ENCODE measurements around the gene DEFB123.

Gene DEFB123

GRCh38 chr20:31430568-31431115 is 9.8 kb upstream of the DEFB123 start:
- Histone ChIP-seq H3K36me3 (ENCODE audit: low read length) (no peaks in the 10 kb centered on the region), H3K4me2 (ENCODE audit: low read depth, low read length, poor library complexity, severe bottlenecking) (no peak overlapping the region), H3K27ac (ENCODE audit: low read depth, low read length) (no peak overlapping the region), H3K9me3 (ENCODE audit: insufficient read depth, low read length) (no peaks in the 10 kb centered on the region), H3K4me3 (ENCODE audit: insufficient read depth, low read length, poor library complexity, severe bottlenecking) (no peak overlapping the region), H3K79me2 (ENCODE audit: insufficient read depth, low read length) (no peaks in the 10 kb centered on the region), H3F3A (ENCODE audit: insufficient read depth) (no peaks in the 10 kb centered on the region), H3K9me2 (replicated peaks; ENCODE audit: insufficient read depth, low read length) (no peaks in the 10 kb centered on the region), H3K9ac (ENCODE audit: low read length) (no peak overlapping the region), H2AFZ (ENCODE audit: low read depth, low read length, severe bottlenecking) (no peak overlapping the region), H4K20me1 (ENCODE audit: low read depth, low read length) (no peaks in the 10 kb centered on the region), H3K27me3 (ENCODE audit: low read length) (no peaks in the 10 kb centered on the region; the same call in 1 of the 2 replicates)
- TF ChIP-seq, protein P1, sequence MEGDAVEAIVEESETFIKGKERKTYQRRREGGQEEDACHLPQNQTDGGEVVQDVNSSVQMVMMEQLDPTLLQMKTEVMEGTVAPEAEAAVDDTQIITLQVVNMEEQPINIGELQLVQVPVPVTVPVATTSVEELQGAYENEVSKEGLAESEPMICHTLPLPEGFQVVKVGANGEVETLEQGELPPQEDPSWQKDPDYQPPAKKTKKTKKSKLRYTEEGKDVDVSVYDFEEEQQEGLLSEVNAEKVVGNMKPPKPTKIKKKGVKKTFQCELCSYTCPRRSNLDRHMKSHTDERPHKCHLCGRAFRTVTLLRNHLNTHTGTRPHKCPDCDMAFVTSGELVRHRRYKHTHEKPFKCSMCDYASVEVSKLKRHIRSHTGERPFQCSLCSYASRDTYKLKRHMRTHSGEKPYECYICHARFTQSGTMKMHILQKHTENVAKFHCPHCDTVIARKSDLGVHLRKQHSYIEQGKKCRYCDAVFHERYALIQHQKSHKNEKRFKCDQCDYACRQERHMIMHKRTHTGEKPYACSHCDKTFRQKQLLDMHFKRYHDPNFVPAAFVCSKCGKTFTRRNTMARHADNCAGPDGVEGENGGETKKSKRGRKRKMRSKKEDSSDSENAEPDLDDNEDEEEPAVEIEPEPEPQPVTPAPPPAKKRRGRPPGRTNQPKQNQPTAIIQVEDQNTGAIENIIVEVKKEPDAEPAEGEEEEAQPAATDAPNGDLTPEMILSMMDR (IDR thresholded peaks at IDR 0.05; ENCODE audit: insufficient read depth, low read length, poor library complexity, severe bottlenecking): no peak
- no peak for TF ChIP-seq EZH2phosphoT487 (conservative IDR thresholded peaks at IDR 0.05; ENCODE audit: low read length)

DNA sequence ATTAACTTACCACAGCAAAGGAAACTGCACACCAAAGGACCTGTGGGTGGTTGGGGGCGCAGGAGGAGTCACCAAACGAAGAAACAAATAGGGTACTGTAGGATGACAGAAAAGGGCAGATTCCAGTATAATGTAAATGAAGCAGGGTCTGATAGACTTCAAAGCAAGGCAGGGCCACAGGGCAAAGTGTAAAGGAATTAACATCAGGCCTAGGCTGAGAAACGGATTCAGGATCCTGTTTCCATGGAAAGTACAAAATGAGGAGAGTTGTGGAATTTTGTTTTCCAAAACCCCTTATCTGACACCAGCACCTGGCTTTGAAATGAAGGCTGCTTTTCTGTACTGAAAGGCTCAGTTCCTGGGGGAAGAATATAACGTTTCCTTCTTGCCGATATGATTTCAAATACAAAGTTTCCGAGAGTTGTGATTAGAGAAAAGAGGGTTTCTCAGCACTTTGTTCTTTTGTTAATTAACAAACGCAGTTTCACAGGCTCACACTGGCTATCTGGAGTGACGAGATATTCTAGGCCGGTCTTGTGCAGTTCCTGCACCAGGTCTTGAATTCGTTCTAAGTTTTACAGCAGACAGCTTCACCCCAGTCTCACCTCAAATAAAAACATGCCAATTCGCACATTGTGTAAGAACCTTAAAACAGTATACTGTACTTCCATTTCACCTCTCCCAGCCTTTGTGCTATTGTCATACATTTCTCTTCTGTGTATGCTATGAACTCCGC is 5.8 kb downstream of the DEFB123 start:
- Histone ChIP-seq H3K9ac (ENCODE audit: low read length) (no peak overlapping the region), H3K27me3 (ENCODE audit: low read length) (no peaks in the 10 kb centered on the region), H3K9me2 (replicated peaks; ENCODE audit: insufficient read depth, low read length) (no peaks in the 10 kb centered on the region), H3K79me2 (ENCODE audit: insufficient read depth, low read length) (no peaks in the 10 kb centered on the region), H3K9me3 (ENCODE audit: insufficient read depth, low read length) (no peaks in the 10 kb centered on the region), H3K4me3 (ENCODE audit: insufficient read depth, low read length, poor library complexity, severe bottlenecking) (no peak overlapping the region), H3K27ac (ENCODE audit: low read depth, low read length) (no peak overlapping the region), H4K20me1 (ENCODE audit: low read depth, low read length) (no peaks in the 10 kb centered on the region), H3K36me3 (ENCODE audit: low read length) (no peaks in the 10 kb centered on the region), H3K4me2 (ENCODE audit: low read depth, low read length, poor library complexity, severe bottlenecking) (no peak overlapping the region), H2AFZ (ENCODE audit: low read depth, low read length, severe bottlenecking) (no peak overlapping the region), H3F3A (ENCODE audit: insufficient read depth) (no peaks in the 10 kb centered on the region)
- TF ChIP-seq, protein P1 (IDR thresholded peaks at IDR 0.05; ENCODE audit: insufficient read depth, low read length, poor library complexity, severe bottlenecking): no peak
- no peak for TF ChIP-seq EZH2phosphoT487 (conservative IDR thresholded peaks at IDR 0.05; ENCODE audit: low read length)

- Histone ChIP-seq H3K27ac (ENCODE audit: low read depth, low read length) (no peak overlapping the region), H3F3A (ENCODE audit: insufficient read depth) (no peaks in the 10 kb centered on the region)
- TF ChIP-seq, protein P1 (IDR thresholded peaks at IDR 0.05; ENCODE audit: insufficient read depth, low read length, poor library complexity, severe bottlenecking): no peak
- no peak for TF ChIP-seq EZH2phosphoT487 (conservative IDR thresholded peaks at IDR 0.05; ENCODE audit: low read length)
These were observed 9.3 kb downstream of the DEFB123 start for GRCh38 chr20:31449511-31450414.

More at GRCh38 chr20:31449511-31450414, 9.3 kb downstream of the DEFB123 start:
- H3K9me2 ChIP-seq (replicated peaks; ENCODE audit: insufficient read depth, low read length): no peaks in the 10 kb centered on the region
- no peaks in the 10 kb centered on the region for H4K20me1 ChIP-seq (ENCODE audit: low read depth, low read length)
- no peak overlapping the region for H2AFZ ChIP-seq (ENCODE audit: low read depth, low read length, severe bottlenecking)
- H3K9ac ChIP-seq (ENCODE audit: low read length): no peak overlapping the region
- no peaks in the 10 kb centered on the region for H3K27me3 ChIP-seq (ENCODE audit: low read length)
- no peak overlapping the region for H3K4me3 ChIP-seq (ENCODE audit: insufficient read depth, low read length, poor library complexity, severe bottlenecking)
- H3K79me2 ChIP-seq (ENCODE audit: insufficient read depth, low read length): no peaks in the 10 kb centered on the region
- H3K4me2 ChIP-seq (ENCODE audit: low read depth, low read length, poor library complexity, severe bottlenecking): no peak overlapping the region
- no peaks in the 10 kb centered on the region for H3K36me3 ChIP-seq (ENCODE audit: low read length)
- no peaks in the 10 kb centered on the region for H3K9me3 ChIP-seq (ENCODE audit: insufficient read depth, low read length)
